Activated naive CD4-positive, alpha-beta T cell treated with anti-CD3 and anti-CD28 coated beads, Interleukin-2, amount 50 U/mL, for 24 hours (primary cell): ENCODE results near the gene ZDHHC12.
A peak's percentile ranks its signal among the peaks of the same experiment; 100 is the strongest.

ENCODE experiments used
- H3K27ac Mint-ChIP-seq: one replicate; pipeline ENCODE4 v1.8.0; 2021; ENCODE audit warnings: mild to moderate bottlenecking, mixed read lengths
- H3K27me3 Mint-ChIP-seq: one replicate; pipeline ENCODE4 v1.8.0; 2021; ENCODE audit warnings: mixed read lengths
- H3K36me3 Mint-ChIP-seq: one replicate; pipeline ENCODE4 v1.8.0; 2021; ENCODE audit warnings: mixed read lengths
- H3K4me1 Mint-ChIP-seq: one replicate; pipeline ENCODE4 v1.8.0; 2021; ENCODE audit warnings: mixed read lengths
- H3K4me3 Mint-ChIP-seq: one replicate; pipeline ENCODE4 v1.8.0; 2021; ENCODE audit warnings: mild to moderate bottlenecking, mixed read lengths
- H3K9me3 Mint-ChIP-seq: one replicate; pipeline ENCODE4 v1.8.0; 2021; ENCODE audit warnings: mixed read lengths

Gene ZDHHC12

GRCh38 chr9:128723866-128724743 lies at the start of gene ZDHHC12:
Gene ZDHHC12, minus strand, starts transcription at chr9:128724127. Its CDS starts 34 bp downstream, at chr9:128724093.
- H3K4me3 Mint-ChIP-seq: peak within 1 kb of the TSS; percentile 94
- H3K9me3 Mint-ChIP-seq: no peaks in the 10 kb centered on the region
- peaks cover 51% of the 10 kb centered on the region for H3K4me1 Mint-ChIP-seq
- no peaks in the 10 kb centered on the region for H3K27me3 Mint-ChIP-seq
- no peaks in the 10 kb centered on the region for H3K36me3 Mint-ChIP-seq
- H3K27ac Mint-ChIP-seq: peak within 1 kb of the TSS; percentile 89

- Mint-ChIP-seq H3K36me3 (no peaks in the 10 kb centered on the region), H3K4me1 (peaks cover 24% of the 10 kb centered on the region), H3K4me3 (peak overlapping the region; percentile 97), H3K27me3 (no peaks in the 10 kb centered on the region), H3K27ac (no peak overlapping the region), H3K9me3 (no peaks in the 10 kb centered on the region)
Measured at GRCh38 chr9:128773049-128773448, 49.1 kb upstream of the ZDHHC12 start.

- H3K27ac Mint-ChIP-seq: peak within 1 kb of the TSS; percentile 88
- no peaks in the 10 kb centered on the region for H3K9me3 Mint-ChIP-seq
- H3K36me3 Mint-ChIP-seq: peaks cover 1% of the 10 kb centered on the region
- H3K4me3 Mint-ChIP-seq: peak within 1 kb of the TSS; percentile 97
- peaks cover 29% of the 10 kb centered on the region for H3K4me1 Mint-ChIP-seq
- no peaks in the 10 kb centered on the region for H3K27me3 Mint-ChIP-seq
Measured at GRCh38 chr9:128771745-128772519, 48.0 kb upstream of the ZDHHC12 start, which contains the start of gene ZER1. Gene ZER1, minus strand, starts transcription at chr9:128771927. Its CDS starts 16,362 bp downstream, at chr9:128755565.

GRCh38 chr9:128771094-128771721 lies 47.3 kb upstream of the ZDHHC12 start:
- Mint-ChIP-seq H3K4me3 (peak overlapping the region; percentile 97), H3K27me3 (no peaks in the 10 kb centered on the region), H3K9me3 (no peaks in the 10 kb centered on the region), H3K27ac (peak overlapping the region; percentile 75), H3K4me1 (peaks cover 32% of the 10 kb centered on the region), H3K36me3 (peaks cover 1% of the 10 kb centered on the region)

GRCh38 chr9:128770286-128771030 lies 46.5 kb upstream of the ZDHHC12 start:
- H3K9me3 Mint-ChIP-seq: no peaks in the 10 kb centered on the region
- peaks cover 1% of the 10 kb centered on the region for H3K36me3 Mint-ChIP-seq
- H3K27me3 Mint-ChIP-seq: no peaks in the 10 kb centered on the region
- H3K4me1 Mint-ChIP-seq: peaks cover 35% of the 10 kb centered on the region
- peak overlapping the region; percentile 97 for H3K4me3 Mint-ChIP-seq
- H3K27ac Mint-ChIP-seq: peak overlapping the region; percentile 75

- H3K9me3 Mint-ChIP-seq: no peaks in the 10 kb centered on the region
- H3K27me3 Mint-ChIP-seq: no peaks in the 10 kb centered on the region
- peaks cover 1% of the 10 kb centered on the region for H3K36me3 Mint-ChIP-seq
- H3K4me3 Mint-ChIP-seq: no peak overlapping the region
- H3K4me1 Mint-ChIP-seq: peaks cover 48% of the 10 kb centered on the region
- no peak overlapping the region for H3K27ac Mint-ChIP-seq
Measured at GRCh38 chr9:128768606-128769005, 44.7 kb upstream of the ZDHHC12 start.

- H3K27me3 Mint-ChIP-seq: no peaks in the 10 kb centered on the region
- no peaks in the 10 kb centered on the region for H3K9me3 Mint-ChIP-seq
- H3K36me3 Mint-ChIP-seq: peaks cover 1% of the 10 kb centered on the region
- H3K4me1 Mint-ChIP-seq: peaks cover 49% of the 10 kb centered on the region
- H3K27ac Mint-ChIP-seq: peak overlapping the region; percentile 59
- H3K4me3 Mint-ChIP-seq: no peak overlapping the region
Measured at GRCh38 chr9:128765499-128765898, 41.6 kb upstream of the ZDHHC12 start.

GRCh38 chr9:128764361-128764760 lies 40.4 kb upstream of the ZDHHC12 start:
- Mint-ChIP-seq H3K36me3 (peaks cover 1% of the 10 kb centered on the region), H3K9me3 (no peaks in the 10 kb centered on the region), H3K27me3 (no peaks in the 10 kb centered on the region), H3K4me3 (no peak overlapping the region), H3K4me1 (peaks cover 39% of the 10 kb centered on the region), H3K27ac (no peak overlapping the region)

GRCh38 chr9:128762671-128763449 lies 38.9 kb upstream of the ZDHHC12 start:
- Mint-ChIP-seq H3K4me3 (no peak overlapping the region), H3K27ac (peak overlapping the region; percentile 72), H3K4me1 (peaks cover 35% of the 10 kb centered on the region), H3K36me3 (peaks cover 1% of the 10 kb centered on the region), H3K27me3 (no peaks in the 10 kb centered on the region), H3K9me3 (no peaks in the 10 kb centered on the region)

GRCh38 chr9:128757602-128758001 lies 33.7 kb upstream of the ZDHHC12 start:
- peaks cover 11% of the 10 kb centered on the region for H3K4me1 Mint-ChIP-seq
- no peak overlapping the region for H3K27ac Mint-ChIP-seq
- H3K36me3 Mint-ChIP-seq: no peaks in the 10 kb centered on the region
- H3K4me3 Mint-ChIP-seq: no peak overlapping the region
- H3K9me3 Mint-ChIP-seq: no peaks in the 10 kb centered on the region
- no peaks in the 10 kb centered on the region for H3K27me3 Mint-ChIP-seq

- Mint-ChIP-seq H3K4me1 (peaks cover 8% of the 10 kb centered on the region), H3K36me3 (no peaks in the 10 kb centered on the region), H3K27ac (no peak overlapping the region), H3K27me3 (no peaks in the 10 kb centered on the region), H3K4me3 (no peak overlapping the region), H3K9me3 (no peaks in the 10 kb centered on the region)
Measured at GRCh38 chr9:128753627-128754026, 29.7 kb upstream of the ZDHHC12 start.

- Mint-ChIP-seq H3K27ac (no peak overlapping the region), H3K4me1 (no peaks in the 10 kb centered on the region), H3K4me3 (no peak overlapping the region), H3K27me3 (no peaks in the 10 kb centered on the region), H3K9me3 (no peaks in the 10 kb centered on the region), H3K36me3 (no peaks in the 10 kb centered on the region)
Measured at GRCh38 chr9:128750926-128751595, 27.1 kb upstream of the ZDHHC12 start.

GRCh38 chr9:128747241-128747640 lies 23.3 kb upstream of the ZDHHC12 start:
- no peaks in the 10 kb centered on the region for H3K27me3 Mint-ChIP-seq
- no peak overlapping the region for H3K4me3 Mint-ChIP-seq
- H3K36me3 Mint-ChIP-seq: no peaks in the 10 kb centered on the region
- H3K9me3 Mint-ChIP-seq: no peaks in the 10 kb centered on the region
- H3K27ac Mint-ChIP-seq: no peak overlapping the region
- H3K4me1 Mint-ChIP-seq: no peaks in the 10 kb centered on the region

- Mint-ChIP-seq H3K9me3 (no peaks in the 10 kb centered on the region), H3K27ac (no peak overlapping the region), H3K36me3 (no peaks in the 10 kb centered on the region), H3K4me1 (no peaks in the 10 kb centered on the region), H3K4me3 (no peak overlapping the region), H3K27me3 (no peaks in the 10 kb centered on the region)
Measured at GRCh38 chr9:128743421-128743820, 19.5 kb upstream of the ZDHHC12 start.
